HCT116 (cell line): ENCODE data around the gene NOC2L. TPM values are rescaled to one million over a fixed set of nuclear protein-coding genes. Genes with fewer than 3 reads are reported as not detected.

ENCODE experiments used
- ATAC-seq: fragments of 200-7000 bp; cut with Tn5 transposase; 2 replicates; pipeline ENCODE4 v1.9.1; 2020; ENCODE audit warnings: mild to moderate bottlenecking, moderate library complexity
- BruUV-seq: library from RNA; stranded (reverse); fragments of 400-500 nt; replicated peaks from 2 replicates; lab custom pipeline; 2021; lab: Mats Ljungman, UMichigan
- CTCF ChIA-PET: fragments of 300-600 bp; sonication (Branson Sonifier 250); formaldehyde crosslinking; loops from one replicate; lab custom pipeline; 2021; ENCODE audit warnings: antibody characterized with exemption; lab: Charles Lee
- POLR2A ChIA-PET: fragments of 300-600, 350-600 bp; sonication (Branson Sonifier 250); formaldehyde crosslinking; loops from one replicate; lab custom pipeline; 2021; ENCODE audit warnings: antibody characterized with exemption; lab: Charles Lee
- RAD21 ChIA-PET, 2 experiments: fragments of 300-600 bp; sonication (Branson Sonifier 250); formaldehyde crosslinking; loops; one replicate each; lab custom pipeline; 2023; ENCODE audit warnings: low total read pairs in 2 of 2; ENCODE audit not compliant: uncharacterized antibody in 2 of 2, unreplicated experiment in 2 of 2, low non-redundant PET in 1 of 2; lab: Charles Lee
- DNase-seq: peaks from one replicate; pipeline ENCODE4 v3.0.0-alpha.2; 2010; ENCODE audit warnings: low read depth, low spot score
- H2AFZ ChIP-seq: fragments of 200-600 bp; shearing (Covaris generic), sonication (generic); 2 replicates; pipeline ENCODE4 v1.6.1; 2017; ENCODE audit warnings: low read depth, mixed run types, mixed read lengths, antibody characterized with exemption, low read length; ENCODE audit not compliant: poor library complexity, severe bottlenecking
- H3K27ac ChIP-seq: 2 replicates; pipeline ENCODE4 v1.5.1; 2012; ENCODE audit warnings: low read depth, low read length
- H3K27me3 ChIP-seq: fragments of 200-600 bp; sonication (generic); 2 replicates; pipeline ENCODE4 v1.6.1; 2016; ENCODE audit warnings: mixed run types, low read length, mixed read lengths; ENCODE audit not compliant: insufficient read depth
- H3K36me3 ChIP-seq, 2 experiments: fragments of 200-500 bp in 1 of 2; fragments of 200-600 bp in 1 of 2; sonication (Bioruptor generic) in 1 of 2; sonication (generic) in 1 of 2; 2 replicates each; pipeline versions ENCODE4 v1.5.1 to v1.6.1; 2014 to 2016; ENCODE audit warnings: low read length in 2 of 2, inconsistent platforms in 1 of 2, mixed read lengths in 1 of 2, mixed run types in 1 of 2; ENCODE audit not compliant: insufficient read depth in 2 of 2, control insufficient read depth in 1 of 2
- H3K4me1 ChIP-seq, 2 experiments: fragments of 200-600 bp in 1 of 2; sonication (generic) in 1 of 2; 2 replicates each; pipeline versions ENCODE4 v1.5.1 to v1.6.1; 2012 to 2017; ENCODE audit warnings: low read length in 2 of 2, inconsistent platforms in 1 of 2, mild to moderate bottlenecking in 1 of 2, mixed read lengths in 1 of 2, mixed run types in 1 of 2, moderate library complexity in 1 of 2; ENCODE audit not compliant: insufficient read depth in 2 of 2, control insufficient read depth in 1 of 2
- H3K4me2 ChIP-seq: fragments of 200-600 bp; sonication (generic); 2 replicates; pipeline ENCODE4 v1.6.1; 2017; ENCODE audit warnings: mixed run types, low read length, mixed read lengths
- H3K4me3 ChIP-seq, 2 experiments: fragments of 200-600 bp in 1 of 2; sonication (generic) in 1 of 2; replicated peaks in 1 of 2; 2 replicates each; pipeline ENCODE4 v1.5.1; 2011 to 2016; ENCODE audit warnings: low read length in 2 of 2, control low read depth in 1 of 2, low read depth in 1 of 2, mild to moderate bottlenecking in 1 of 2, mixed read lengths in 1 of 2, mixed run types in 1 of 2
- H3K79me2 ChIP-seq: fragments of 200-600 bp; sonication (generic); 2 replicates; pipeline ENCODE4 v1.6.1; 2017; ENCODE audit warnings: mild to moderate bottlenecking, mixed run types, low read length, moderate library complexity, mixed read lengths; ENCODE audit not compliant: insufficient read depth
- H3K9ac ChIP-seq: fragments of 200-600 bp; sonication (generic); 2 replicates; pipeline ENCODE4 v1.6.1; 2016; ENCODE audit warnings: low read length, mixed read lengths
- H3K9me2 ChIP-seq: fragments of 200-600 bp; sonication (generic), shearing (Covaris generic); 2 replicates; pipeline ENCODE4 v1.6.1; 2017; ENCODE audit warnings: mixed run types, mild to moderate bottlenecking, moderate library complexity; ENCODE audit not compliant: insufficient read depth
- H3K9me3 ChIP-seq, 2 experiments: fragments of 200-500 bp in 1 of 2; fragments of 200-600 bp in 1 of 2; sonication (Bioruptor generic) in 1 of 2; sonication (generic) in 1 of 2; 2 replicates each; pipeline ENCODE4 v1.6.1; 2014 to 2017; ENCODE audit warnings: low read length in 2 of 2, mixed read lengths in 2 of 2, inconsistent platforms in 1 of 2, low read depth in 1 of 2, mild to moderate bottlenecking in 1 of 2, mixed run types in 1 of 2, moderate library complexity in 1 of 2; ENCODE audit not compliant: control insufficient read depth in 1 of 2, insufficient read depth in 1 of 2
- H4K20me1 ChIP-seq: fragments of 200-600 bp; sonication (generic), shearing (Covaris generic); 2 replicates; pipeline ENCODE4 v1.6.1; 2017; ENCODE audit warnings: mixed run types, mild to moderate bottlenecking, moderate library complexity; ENCODE audit not compliant: insufficient read depth
- EGR1 ChIP-seq: IDR thresholded peaks from 2 replicates; pipeline ENCODE4 v1.6.1; 2012; ENCODE audit warnings: low read depth
- JUND ChIP-seq: IDR thresholded peaks from 2 replicates; pipeline ENCODE4 v1.6.1; 2012
- REST ChIP-seq: IDR thresholded peaks from 2 replicates; pipeline ENCODE4 v1.6.1; 2012; ENCODE audit warnings: low read depth
- SIN3A ChIP-seq: IDR thresholded peaks from 2 replicates; pipeline ENCODE4 v1.6.1; 2012; ENCODE audit warnings: low read depth
- SP1 ChIP-seq: IDR thresholded peaks from 2 replicates; pipeline ENCODE4 v1.6.1; 2012; ENCODE audit warnings: low read depth
- ZFX ChIP-seq: fragments of 450-650 bp; IDR thresholded peaks from 2 replicates; pipeline ENCODE4 v1.6.1; 2017
- ZNF274 ChIP-seq: fragments of 200-500 bp; sonication (Bioruptor generic); IDR thresholded peaks from 2 replicates; pipeline ENCODE4 v1.6.1; 2014; ENCODE audit warnings: mild to moderate bottlenecking, low read depth, low read length, inconsistent platforms
- intact Hi-C: fragments of 100-400 bp; cut with micrococcal nuclease; formaldehyde crosslinking; loops from 2 replicates; pipeline ENCODE4 v1.10.0; 2022
- total RNA-seq: library from RNA; stranded (reverse); gene quantifications from one replicate; pipeline ENCODE4 v1.2.1, GENCODE V29; 2021; ENCODE audit not compliant: unreplicated experiment
- TF ChIP-seq, protein P1 (sequence below): IDR thresholded peaks from 2 replicates; pipeline ENCODE4 v1.6.1; 2012

The NOC2L gene
- total RNA-seq, 1 experiment from 2014 or later, result 260 TPM

- Histone ChIP-seq H3K79me2 (no peaks in the 10 kb centered on the region), H2AFZ (no peak overlapping the region), H3K9me3 (no peaks in the 10 kb centered on the region), H3K36me3 (no peaks in the 10 kb centered on the region), H3K4me3 (no peak overlapping the region), H3K4me2 (no peak overlapping the region), H3K27me3 (peaks cover 14% of the 10 kb centered on the region; the same call in 1 of the 2 replicates), H4K20me1 (no peaks in the 10 kb centered on the region), H3K9ac (no peak overlapping the region), H3K27ac (no peak overlapping the region), H3K4me1 (peaks cover 14 to 27% of the 10 kb centered on the region in 2 experiments), H3K9me2 (no peaks in the 10 kb centered on the region)
- intact Hi-C loops, result no loop called here
- no TSS peak for BruUV-seq
- DNase-seq, result no peak
- TF ChIP-seq EGR1 (no peak), SIN3A (no peak), JUND (no peak), ZNF274 (no peak), ZFX (no peak), REST (no peak), SP1 (no peak)
- TF ChIP-seq, protein P1, sequence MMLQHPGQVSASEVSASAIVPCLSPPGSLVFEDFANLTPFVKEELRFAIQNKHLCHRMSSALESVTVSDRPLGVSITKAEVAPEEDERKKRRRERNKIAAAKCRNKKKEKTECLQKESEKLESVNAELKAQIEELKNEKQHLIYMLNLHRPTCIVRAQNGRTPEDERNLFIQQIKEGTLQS, result no peak
- ChIA-PET RAD21 (interaction anchor here in 1 of 2 experiments (1.3 kb wide), 1 partner anchor 10 kb away, joined by 3 read pairs; no protein-coding TSS in a partner anchor), POLR2A (no interaction called here), CTCF (no interaction called here)
- no peak for ATAC-seq
These were observed 31.3 kb downstream of the NOC2L start for GRCh38 chr1:927748-928147.
